SH-SY5Y (cell line): ENCODE results near the gene MAP2K2.

Experiments used
- GATA2 ChIP-seq: IDR thresholded peaks from 2 replicates; pipeline ENCODE4 v1.6.1; 2011; ENCODE audit warnings: mild to moderate bottlenecking, low read depth, low read length
- GATA3 ChIP-seq: IDR thresholded peaks from 2 replicates; pipeline ENCODE4 v1.6.1; 2011; ENCODE audit warnings: low read depth, mild to moderate bottlenecking, low read length, moderate library complexity

DNA sequence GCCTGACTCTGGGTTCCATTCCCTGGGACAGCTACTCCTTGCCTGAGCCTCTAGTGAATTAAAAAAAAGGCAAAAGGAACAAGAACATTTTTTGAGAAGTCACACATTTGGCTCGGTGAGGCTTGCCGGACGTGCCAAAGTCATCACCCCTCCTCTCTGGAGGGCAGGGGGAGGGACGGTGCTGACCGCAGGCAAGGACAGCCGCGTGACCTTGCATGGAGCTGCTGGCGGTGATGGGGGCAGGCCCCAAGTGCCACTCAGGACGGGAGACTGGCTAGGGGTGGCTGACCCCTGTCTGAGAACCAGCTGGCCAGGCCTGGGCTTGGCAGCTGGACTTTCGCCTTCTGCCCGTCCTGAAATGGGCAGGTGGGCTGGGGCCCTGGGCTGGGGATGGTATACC, 26.4 kb downstream of the MAP2K2 start:
- TF ChIP-seq GATA2 (no peak), GATA3 (no peak)
